GM19467 (cell line): ENCODE measurements around the gene TAGAP.
A peak's percentile ranks its signal among the peaks of the same experiment; 100 is the strongest.
"Not testable (repeated sequence)": the region's sequence is repeated elsewhere in the genome, so short reads cannot be mapped to it uniquely, and the experiment has no call there.

Source experiments
- ATAC-seq: cut with Tn5 transposase; IDR thresholded peaks from one replicate; pipeline ENCODE4 v1.9.1; 2021; ENCODE audit warnings: mild to moderate bottlenecking, moderate library complexity; ENCODE audit not compliant: unreplicated experiment

Gene TAGAP

GRCh38 chr6:159017757-159018559 is 26.8 kb downstream of the TAGAP start:
- no peak for ATAC-seq

- no peak for ATAC-seq
Observed at GRCh38 chr6:159014406-159014805, 30.4 kb downstream of the TAGAP start.

- ATAC-seq = no peak
Observed at GRCh38 chr6:159013229-159013628, 31.6 kb downstream of the TAGAP start.

- ATAC-seq = no peak
Observed at GRCh38 chr6:159012201-159012600, 32.6 kb downstream of the TAGAP start.

- ATAC-seq = not testable (repeated sequence)
Observed at GRCh38 chr6:159010037-159010612, 34.7 kb downstream of the TAGAP start.

- peak; percentile 54 for ATAC-seq
Observed at GRCh38 chr6:159008656-159009288, 36.0 kb downstream of the TAGAP start.

GRCh38 chr6:159007510-159007909 is 37.3 kb downstream of the TAGAP start:
- ATAC-seq = no peak

- ATAC-seq = no peak
Observed at GRCh38 chr6:159005436-159005835, 39.4 kb downstream of the TAGAP start.

- ATAC-seq = no peak
Observed at GRCh38 chr6:159004592-159004991, 40.2 kb downstream of the TAGAP start.

- no peak for ATAC-seq
Observed at GRCh38 chr6:159002432-159003155, 42.2 kb downstream of the TAGAP start.

- peak; percentile 91 for ATAC-seq
Observed at GRCh38 chr6:158999666-159000403, 45.0 kb downstream of the TAGAP start, which contains the start of gene RSPH3. TSS of gene RSPH3 (minus strand) at chr6:159000202. CDS start at chr6:158999550, 652 bp downstream.

- no peak for ATAC-seq
Observed at GRCh38 chr6:158999154-158999665, 45.6 kb downstream of the TAGAP start.

GRCh38 chr6:158996856-158997255 is 47.9 kb downstream of the TAGAP start:
- ATAC-seq = no peak

- ATAC-seq = no peak
Observed at GRCh38 chr6:158993639-158994038, 51.2 kb downstream of the TAGAP start.

GRCh38 chr6:158991017-158991723 is 53.6 kb downstream of the TAGAP start:
- no peak for ATAC-seq

- ATAC-seq = not testable (repeated sequence)
Observed at GRCh38 chr6:158989711-158990110, 55.1 kb downstream of the TAGAP start.

- ATAC-seq = no peak
Observed at GRCh38 chr6:158988477-158988876, 56.3 kb downstream of the TAGAP start.

- ATAC-seq = no peak
Observed at GRCh38 chr6:158987657-158988056, 57.1 kb downstream of the TAGAP start.
